ENCODE results near the gene CMTM5. TPM values are rescaled to one million over a fixed set of nuclear protein-coding genes. Genes with fewer than 3 reads are reported as not detected.
A peak's percentile ranks its signal among the peaks of the same experiment; 100 is the strongest.

Gene CMTM5
- total and polyA plus RNA-seq, 8 donors = 0.61 to 1.3 (median 1.1) TPM; not detected in 4

- H3K9me3 ChIP-seq = no peaks in the 10 kb centered on the region
- no peak overlapping the region for H3K27ac ChIP-seq
- no peaks in the 10 kb centered on the region for H3K36me3 ChIP-seq
- TF ChIP-seq POLR2AphosphoS5 (IDR thresholded peaks at IDR 0.05) (no peak), EP300 (IDR thresholded peaks at IDR 0.05) (no peak), CTCF (IDR thresholded peaks at IDR 0.05) (no peak), POLR2A (IDR thresholded peaks at IDR 0.05) (no peak)
- 70 to 92% (median 85%) methylated on average over 3 of the region's 3 CpGs for WGBS, 5 donors
- no peaks in the 10 kb centered on the region for H3K27me3 ChIP-seq
- intact Hi-C loops (cut with DNase I; ENCODE audit: low total_unique reads) = loop anchor here (5.0 kb wide), 1 partner anchor 111 kb away; no protein-coding TSS in a partner anchor
- H3K4me1 ChIP-seq = peaks cover 0 to 10% (median 0%) of the 10 kb centered on the region in 4 donors
- no peak overlapping the region for H3K4me3 ChIP-seq
- DNase-seq = no peak
Measured at GRCh38 chr14:23373041-23373440, 3.8 kb upstream of the CMTM5 start.

GRCh38 chr14:23375527-23376251 is 1.2 kb upstream of the CMTM5 start:
- 86 to 91% (median 90%) methylated on average over 14 to 21 of the region's 21 CpGs for WGBS, 5 donors
- H3K27ac ChIP-seq = no peak overlapping the region
- no peak for TF ChIP-seq CTCF (IDR thresholded peaks at IDR 0.05)
- no peak for TF ChIP-seq POLR2A (IDR thresholded peaks at IDR 0.05)
- no peak for TF ChIP-seq EP300 (IDR thresholded peaks at IDR 0.05)
- TF ChIP-seq POLR2AphosphoS5 (IDR thresholded peaks at IDR 0.05) = no peak
- H3K9me3 ChIP-seq = no peaks in the 10 kb centered on the region
- peaks cover 0 to 10% (median 0%) of the 10 kb centered on the region in 3 donors for H3K27me3 ChIP-seq
- peaks cover 0 to 10% (median 0%) of the 10 kb centered on the region in 4 donors for H3K4me1 ChIP-seq
- no peak overlapping the region for H3K4me3 ChIP-seq
- no peak for DNase-seq
- intact Hi-C loops (cut with DNase I; ENCODE audit: low total_unique reads) = no loop called here
- H3K36me3 ChIP-seq = no peaks in the 10 kb centered on the region

- TF ChIP-seq CTCF (IDR thresholded peaks at IDR 0.05) = no peak
- no peak for TF ChIP-seq POLR2AphosphoS5 (IDR thresholded peaks at IDR 0.05)
- TF ChIP-seq EP300 (IDR thresholded peaks at IDR 0.05) = no peak
- TF ChIP-seq POLR2A (IDR thresholded peaks at IDR 0.05) = no peak
- peaks cover 0 to 25% (median 0%) of the 10 kb centered on the region in 3 donors for H3K27me3 ChIP-seq
- peak overlapping the region in 1 of 4 donors; percentile 12 for H3K4me3 ChIP-seq
- peak overlapping the region in 1 of 5 donors; percentile 20 for H3K27ac ChIP-seq
- WGBS, 5 donors = 44 to 64% (median 54%) methylated on average over 9 to 11 of the region's 11 CpGs
- intact Hi-C loops (cut with DNase I; ENCODE audit: low total_unique reads) = no loop called here
- no peaks in the 10 kb centered on the region for H3K36me3 ChIP-seq
- no peak for DNase-seq
- no peaks in the 10 kb centered on the region for H3K9me3 ChIP-seq
- H3K4me1 ChIP-seq = peaks cover 0 to 10% (median 0%) of the 10 kb centered on the region in 4 donors
Measured at GRCh38 chr14:23377198-23377550, 328 bp downstream of the CMTM5 start.

- TF ChIP-seq POLR2A (IDR thresholded peaks at IDR 0.05) (no peak), EP300 (IDR thresholded peaks at IDR 0.05) (no peak), POLR2AphosphoS5 (IDR thresholded peaks at IDR 0.05) (no peak), CTCF (IDR thresholded peaks at IDR 0.05) (no peak)
- intact Hi-C loops (cut with DNase I; ENCODE audit: low total_unique reads) = no loop called here
- 79 to 90% (median 87%) methylated on average over 14 of the region's 14 CpGs for WGBS, 5 donors
- H3K9me3 ChIP-seq = no peaks in the 10 kb centered on the region
- no peak overlapping the region for H3K4me3 ChIP-seq
- H3K4me1 ChIP-seq = peaks cover 0 to 10% (median 0%) of the 10 kb centered on the region in 4 donors
- peaks cover 0 to 28% (median 0%) of the 10 kb centered on the region in 3 donors for H3K27me3 ChIP-seq
- DNase-seq = no peak
- H3K27ac ChIP-seq = no peak overlapping the region
- H3K36me3 ChIP-seq = no peaks in the 10 kb centered on the region
Measured at GRCh38 chr14:23377573-23378563, 1.0 kb downstream of the CMTM5 start.

Data from stomach (tissue), 9 donors.